Stomach smooth muscle (tissue), 2 donors: ENCODE results near the gene HPS1.

Source experiments
- H3K27ac ChIP-seq: one replicate; pipeline ENCODE4 v1.7.0; 2013; ENCODE audit warnings: mild to moderate bottlenecking, low read length, inconsistent platforms
- H3K27me3 ChIP-seq, 2 donors: one replicate each; pipeline ENCODE4 v1.7.0; 2013; ENCODE audit warnings: low read length in 2 of 2; ENCODE audit not compliant: insufficient read depth in 2 of 2, control insufficient read depth in 1 of 2
- H3K36me3 ChIP-seq, 2 donors: one replicate each; pipeline ENCODE4 v1.7.0; 2013; ENCODE audit warnings: low read length in 2 of 2; ENCODE audit not compliant: control insufficient read depth in 2 of 2, insufficient read depth in 2 of 2
- H3K4me1 ChIP-seq: one replicate; pipeline ENCODE4 v1.7.0; 2013; ENCODE audit warnings: low read length; ENCODE audit not compliant: control insufficient read depth, insufficient read depth
- H3K4me3 ChIP-seq, 2 donors: one replicate each; pipeline ENCODE4 v1.7.0; 2013; ENCODE audit warnings: low read length in 2 of 2
- H3K9ac ChIP-seq, 2 donors: one replicate each; pipeline ENCODE4 v1.7.0; 2013; ENCODE audit warnings: low read length in 2 of 2, mild to moderate bottlenecking in 1 of 2
- H3K9me3 ChIP-seq, 2 donors: one replicate each; pipeline ENCODE4 v1.7.0; 2013; ENCODE audit warnings: low read length in 2 of 2; ENCODE audit not compliant: control insufficient read depth in 2 of 2
- donor health status: healthy.
- donor health status: Pancreatic carcinoma.

Gene HPS1

GRCh38 chr10:98411166-98411565, 35.6 kb downstream of the HPS1 start:
- no peak overlapping the region for H3K9ac ChIP-seq
- H3K4me1 ChIP-seq = peaks cover 24% of the 10 kb centered on the region
- no peak overlapping the region for H3K27ac ChIP-seq

GRCh38 chr10:98410759-98411158, 36.0 kb downstream of the HPS1 start:
- Histone ChIP-seq H3K36me3 (no peaks in the 10 kb centered on the region), H3K4me3 (no peak overlapping the region), H3K4me1 (peaks cover 23% of the 10 kb centered on the region), H3K27ac (no peak overlapping the region), H3K9ac (no peak overlapping the region), H3K9me3 (no peaks in the 10 kb centered on the region), H3K27me3 (no peaks in the 10 kb centered on the region)

More at GRCh38 chr10:98411166-98411565, 35.6 kb downstream of the HPS1 start:
- Histone ChIP-seq H3K9me3 (no peaks in the 10 kb centered on the region), H3K36me3 (no peaks in the 10 kb centered on the region), H3K27me3 (no peaks in the 10 kb centered on the region), H3K4me3 (no peak overlapping the region)

GRCh38 chr10:98410135-98410743, 36.5 kb downstream of the HPS1 start:
- no peak overlapping the region for H3K9ac ChIP-seq
- H3K27ac ChIP-seq = no peak overlapping the region
- H3K27me3 ChIP-seq = no peaks in the 10 kb centered on the region
- peaks cover 22% of the 10 kb centered on the region for H3K4me1 ChIP-seq
- H3K9me3 ChIP-seq = no peaks in the 10 kb centered on the region
- no peak overlapping the region for H3K4me3 ChIP-seq
- no peaks in the 10 kb centered on the region for H3K36me3 ChIP-seq

- no peaks in the 10 kb centered on the region for H3K36me3 ChIP-seq
- H3K27ac ChIP-seq = no peak overlapping the region
- no peaks in the 10 kb centered on the region for H3K9me3 ChIP-seq
- H3K4me1 ChIP-seq = peaks cover 16% of the 10 kb centered on the region
- no peak overlapping the region for H3K4me3 ChIP-seq
- H3K27me3 ChIP-seq = no peaks in the 10 kb centered on the region
- no peak overlapping the region for H3K9ac ChIP-seq
Measured at GRCh38 chr10:98408799-98409198, 37.9 kb downstream of the HPS1 start.

- Histone ChIP-seq H3K4me3 (no peak overlapping the region), H3K9me3 (no peaks in the 10 kb centered on the region), H3K27me3 (no peaks in the 10 kb centered on the region), H3K27ac (no peak overlapping the region), H3K9ac (no peak overlapping the region), H3K36me3 (peaks cover 0 to 4% of the 10 kb centered on the region in 2 donors), H3K4me1 (peaks cover 16% of the 10 kb centered on the region)
Measured at GRCh38 chr10:98407744-98408241, 38.9 kb downstream of the HPS1 start.

- Histone ChIP-seq H3K9ac (no peak overlapping the region), H3K4me1 (peaks cover 16% of the 10 kb centered on the region), H3K27ac (no peak overlapping the region), H3K4me3 (no peak overlapping the region), H3K27me3 (no peaks in the 10 kb centered on the region), H3K9me3 (no peaks in the 10 kb centered on the region), H3K36me3 (peaks cover 0 to 6% of the 10 kb centered on the region in 2 donors)
Measured at GRCh38 chr10:98407017-98407743, 39.6 kb downstream of the HPS1 start.

- Histone ChIP-seq H3K27me3 (no peaks in the 10 kb centered on the region), H3K27ac (peak overlapping the region; percentile 24)
Measured at GRCh38 chr10:98405422-98405821, 41.3 kb downstream of the HPS1 start.

GRCh38 chr10:98404571-98405359, 42.0 kb downstream of the HPS1 start:
- Histone ChIP-seq H3K9ac (no peak overlapping the region), H3K27ac (peak overlapping the region; percentile 24), H3K4me3 (no peak overlapping the region), H3K4me1 (peaks cover 13% of the 10 kb centered on the region), H3K9me3 (no peaks in the 10 kb centered on the region), H3K36me3 (peaks cover 0 to 14% of the 10 kb centered on the region in 2 donors), H3K27me3 (no peaks in the 10 kb centered on the region)

More at GRCh38 chr10:98405422-98405821, 41.3 kb downstream of the HPS1 start:
- Histone ChIP-seq H3K4me1 (peaks cover 13% of the 10 kb centered on the region), H3K36me3 (peaks cover 0 to 9% of the 10 kb centered on the region in 2 donors), H3K9ac (no peak overlapping the region), H3K4me3 (no peak overlapping the region), H3K9me3 (no peaks in the 10 kb centered on the region)

GRCh38 chr10:98403812-98404504, 42.8 kb downstream of the HPS1 start:
- Histone ChIP-seq H3K9me3 (no peaks in the 10 kb centered on the region), H3K27ac (no peak overlapping the region), H3K9ac (no peak overlapping the region), H3K36me3 (peaks cover 4 to 16% of the 10 kb centered on the region in 2 donors), H3K4me1 (peaks cover 13% of the 10 kb centered on the region), H3K4me3 (no peak overlapping the region), H3K27me3 (no peaks in the 10 kb centered on the region)
